Esophagus squamous epithelium (tissue), 5 donors: ENCODE data around the gene MARCHF10. TPM values are rescaled to one million over a fixed set of nuclear protein-coding genes. Genes with fewer than 3 reads are reported as not detected.

Source experiments
- DNase-seq: peaks from one replicate; lab custom pipeline; 2025; lab: John Stamatoyannopoulos, UW
- H3K27ac ChIP-seq, 4 donors: fragments of 200-600 bp; sonication (generic); one replicate each; pipeline ENCODE4 v1.5.1; 2016 to 2019; ENCODE audit warnings: mild to moderate bottlenecking in 1 of 4
- H3K27me3 ChIP-seq, 4 donors: fragments of 200-600 bp; sonication (generic); 1 replicate in 3 of 4; 2 replicates in 1 of 4; pipeline versions ENCODE4 v1.5.1 to v1.6.0; 2017 to 2021; ENCODE audit warnings: antibody characterized with exemption in 1 of 4
- H3K36me3 ChIP-seq, 3 donors: fragments of 200-600 bp; sonication (generic); one replicate each; pipeline ENCODE4 v1.5.1; 2016 to 2019
- H3K4me1 ChIP-seq, 3 donors: fragments of 200-600 bp; sonication (generic); one replicate each; pipeline ENCODE4 v1.5.1; 2017 to 2019
- H3K4me3 ChIP-seq, 4 donors: fragments of 200-600 bp; sonication (generic); 1 replicate in 3 of 4; 2 replicates in 1 of 4; pipeline ENCODE4 v1.5.1; 2016 to 2019; ENCODE audit warnings: mild to moderate bottlenecking in 2 of 4, moderate library complexity in 1 of 4
- H3K9me3 ChIP-seq, 3 donors: fragments of 200-600 bp; sonication (generic); one replicate each; pipeline ENCODE4 v1.5.1; 2016 to 2019
- POLR2A ChIP-seq, 4 donors: fragments of 450-650 bp; IDR thresholded peaks; one replicate each; pipeline ENCODE4 v1.6.1; 2017; ENCODE audit warnings: antibody characterized with exemption in 4 of 4, mild to moderate bottlenecking in 4 of 4, moderate library complexity in 3 of 4
- WGBS, 2 donors: methylation state at CpG; one replicate each; pipeline ENCODE4 v1.1.5; 2018; 5-methylcytosine and 5-hydroxymethylcytosine counted together
- intact Hi-C: fragments of 100-400 bp; cut with DNase I; formaldehyde crosslinking; loops from one replicate; pipeline ENCODE4 v1.15.0; 2022
- total RNA-seq, 4 donors: library from RNA; depleted of rRNA; stranded (reverse); fragments of >200 nt; gene quantifications; one replicate each; pipeline ENCODE4 v1.1.0, GENCODE V29; 2016
- TF ChIP-seq, protein P1 (sequence below), 6 experiments: fragments of 450-650 bp in 4 of 6; fragments of 200-600 bp in 2 of 6; sonication (generic) in 2 of 6; IDR thresholded peaks; one replicate each; pipeline ENCODE4 v1.5.1; 2016 to 2019; ENCODE audit warnings: antibody characterized with exemption in 6 of 6, mild to moderate bottlenecking in 4 of 6, moderate library complexity in 4 of 6
- donor health status: DM: yes; HTN: yes; CAD: no.

Gene MARCHF10
- total RNA-seq, 4 donors from 2014 or later = not detected

GRCh38 chr17:62825182-62825581 lies 17.1 kb upstream of the MARCHF10 start:
- 89% methylated on average over 2 to 3 of the region's 3 CpGs for WGBS, 2 donors
- Histone ChIP-seq H3K4me3 (no peak overlapping the region), H3K27ac (no peak overlapping the region), H3K9me3 (no peaks in the 10 kb centered on the region), H3K4me1 (peaks cover 0 to 29% (median 11%) of the 10 kb centered on the region in 3 donors), H3K27me3 (no peaks in the 10 kb centered on the region), H3K36me3 (no peaks in the 10 kb centered on the region)
- no peak for DNase-seq
- no peak for TF ChIP-seq POLR2A (IDR thresholded peaks at IDR 0.05)
- TF ChIP-seq, protein P1, sequence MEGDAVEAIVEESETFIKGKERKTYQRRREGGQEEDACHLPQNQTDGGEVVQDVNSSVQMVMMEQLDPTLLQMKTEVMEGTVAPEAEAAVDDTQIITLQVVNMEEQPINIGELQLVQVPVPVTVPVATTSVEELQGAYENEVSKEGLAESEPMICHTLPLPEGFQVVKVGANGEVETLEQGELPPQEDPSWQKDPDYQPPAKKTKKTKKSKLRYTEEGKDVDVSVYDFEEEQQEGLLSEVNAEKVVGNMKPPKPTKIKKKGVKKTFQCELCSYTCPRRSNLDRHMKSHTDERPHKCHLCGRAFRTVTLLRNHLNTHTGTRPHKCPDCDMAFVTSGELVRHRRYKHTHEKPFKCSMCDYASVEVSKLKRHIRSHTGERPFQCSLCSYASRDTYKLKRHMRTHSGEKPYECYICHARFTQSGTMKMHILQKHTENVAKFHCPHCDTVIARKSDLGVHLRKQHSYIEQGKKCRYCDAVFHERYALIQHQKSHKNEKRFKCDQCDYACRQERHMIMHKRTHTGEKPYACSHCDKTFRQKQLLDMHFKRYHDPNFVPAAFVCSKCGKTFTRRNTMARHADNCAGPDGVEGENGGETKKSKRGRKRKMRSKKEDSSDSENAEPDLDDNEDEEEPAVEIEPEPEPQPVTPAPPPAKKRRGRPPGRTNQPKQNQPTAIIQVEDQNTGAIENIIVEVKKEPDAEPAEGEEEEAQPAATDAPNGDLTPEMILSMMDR (IDR thresholded peaks at IDR 0.05) = no peak
- intact Hi-C loops = no loop called here

DNA sequence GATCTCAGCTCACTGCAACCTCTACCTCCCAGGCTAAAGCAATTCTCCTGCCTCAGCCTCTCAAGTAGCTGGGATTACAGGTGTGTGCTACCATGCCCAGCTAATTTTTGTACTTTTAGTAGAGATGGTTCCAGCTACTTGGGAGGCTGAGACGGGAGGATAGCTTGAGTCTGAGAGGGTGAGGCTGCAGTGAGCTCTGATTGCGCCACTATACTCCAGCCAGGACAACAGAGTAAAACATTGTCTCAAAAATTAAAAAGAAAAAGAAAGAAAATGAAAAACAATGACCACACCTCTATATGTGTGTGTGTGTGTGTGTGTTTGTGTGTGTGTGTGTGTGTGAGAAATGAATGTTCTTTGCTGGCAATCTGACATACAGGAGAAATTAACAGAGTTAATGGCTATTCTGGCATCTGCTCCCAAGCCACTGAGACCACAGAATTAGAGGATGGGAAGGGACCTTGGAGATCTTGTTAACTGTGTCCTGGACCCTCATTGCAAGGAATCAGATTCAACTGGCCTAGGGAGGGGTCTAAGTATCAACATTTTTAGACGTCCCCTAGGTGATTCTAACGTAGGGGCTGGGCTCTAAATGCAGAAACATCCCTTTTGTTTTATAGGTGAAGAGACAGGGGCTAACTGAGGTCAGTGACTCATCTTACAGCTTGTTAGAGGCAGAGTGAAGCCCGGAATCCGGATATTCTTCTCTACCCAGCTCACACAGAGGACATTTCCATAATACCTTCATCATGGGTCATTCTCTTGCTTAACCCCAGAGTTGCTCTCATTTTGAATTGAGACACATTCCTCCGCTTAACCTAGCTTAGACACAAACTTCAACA lies 16.4 kb upstream of the MARCHF10 start:
- H3K4me3 ChIP-seq = no peak overlapping the region
- no peaks in the 10 kb centered on the region for H3K36me3 ChIP-seq
- H3K27ac ChIP-seq = no peak overlapping the region
- intact Hi-C loops = no loop called here
- DNase-seq = no peak
- WGBS, 2 donors = 55 to 62% methylated on average over 7 of the region's 7 CpGs
- TF ChIP-seq, protein P1 (IDR thresholded peaks at IDR 0.05) = no peak
- no peak for TF ChIP-seq POLR2A (IDR thresholded peaks at IDR 0.05)
- peaks cover 0 to 35% (median 18%) of the 10 kb centered on the region in 3 donors for H3K4me1 ChIP-seq
- no peaks in the 10 kb centered on the region for H3K27me3 ChIP-seq
- no peaks in the 10 kb centered on the region for H3K9me3 ChIP-seq

DNA sequence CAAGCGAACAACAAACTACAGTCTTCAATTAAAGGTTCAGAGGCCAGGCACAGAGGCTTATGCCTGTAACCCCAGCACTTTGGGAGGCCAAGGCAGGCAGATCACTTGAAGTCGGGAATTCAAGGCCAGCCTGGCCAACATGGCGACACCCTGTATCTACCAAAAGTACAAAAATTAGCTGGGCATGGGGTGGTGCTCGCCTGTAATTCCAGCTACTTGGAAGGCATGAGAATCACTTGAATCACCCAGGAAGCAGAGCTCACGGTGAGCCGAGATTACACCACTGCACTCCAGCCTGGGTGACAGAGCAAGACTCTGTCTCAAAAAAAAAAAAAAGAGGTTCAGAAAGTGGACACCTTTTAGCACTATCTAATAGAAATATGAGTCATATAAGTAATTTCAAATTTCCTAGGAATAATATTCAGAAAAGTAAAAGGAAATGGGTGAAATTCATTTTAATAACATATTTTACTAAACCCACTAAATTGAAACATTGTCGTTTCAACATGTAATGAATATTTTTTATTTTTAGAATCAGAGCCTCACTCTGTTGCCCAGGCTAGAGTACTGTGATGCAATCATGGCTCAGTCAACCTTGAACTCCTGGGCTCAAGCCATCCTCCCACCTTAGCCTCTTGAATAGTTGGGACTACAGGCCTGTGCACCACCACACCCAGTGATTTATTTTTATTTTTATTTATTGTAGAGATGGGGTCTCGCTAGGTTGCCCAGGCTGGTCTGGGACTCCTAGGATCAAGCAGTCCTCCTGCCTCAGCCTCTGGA lies 15.2 kb upstream of the MARCHF10 start:
- Histone ChIP-seq H3K36me3 (no peaks in the 10 kb centered on the region), H3K27ac (no peak overlapping the region), H3K4me3 (no peak overlapping the region), H3K4me1 (peaks cover 0 to 39% (median 21%) of the 10 kb centered on the region in 3 donors), H3K9me3 (no peaks in the 10 kb centered on the region), H3K27me3 (no peaks in the 10 kb centered on the region)
- TF ChIP-seq POLR2A (IDR thresholded peaks at IDR 0.05) = no peak
- TF ChIP-seq, protein P1 (IDR thresholded peaks at IDR 0.05) = no peak
- no peak for DNase-seq
- intact Hi-C loops = no loop called here
- 61 to 67% methylated on average over 8 of the region's 8 CpGs for WGBS, 2 donors

GRCh38 chr17:62822080-62822904 lies 14.2 kb upstream of the MARCHF10 start:
- intact Hi-C loops = no loop called here
- 70 to 78% methylated on average over 8 to 11 of the region's 11 CpGs for WGBS, 2 donors
- DNase-seq = no peak
- Histone ChIP-seq H3K27ac (no peak overlapping the region), H3K27me3 (no peaks in the 10 kb centered on the region), H3K4me3 (no peak overlapping the region), H3K9me3 (no peaks in the 10 kb centered on the region), H3K4me1 (peaks cover 0 to 39% (median 21%) of the 10 kb centered on the region in 3 donors), H3K36me3 (no peaks in the 10 kb centered on the region)
- TF ChIP-seq, protein P1 (IDR thresholded peaks at IDR 0.05) = no peak
- TF ChIP-seq POLR2A (IDR thresholded peaks at IDR 0.05) = no peak
